Measurements from ENCODE around the gene LVRN. TPM values are rescaled to one million over a fixed set of nuclear protein-coding genes. Genes with fewer than 3 reads are reported as not detected.

The LVRN gene
- polyA plus RNA-seq, 3 donors, result not detected

DNA sequence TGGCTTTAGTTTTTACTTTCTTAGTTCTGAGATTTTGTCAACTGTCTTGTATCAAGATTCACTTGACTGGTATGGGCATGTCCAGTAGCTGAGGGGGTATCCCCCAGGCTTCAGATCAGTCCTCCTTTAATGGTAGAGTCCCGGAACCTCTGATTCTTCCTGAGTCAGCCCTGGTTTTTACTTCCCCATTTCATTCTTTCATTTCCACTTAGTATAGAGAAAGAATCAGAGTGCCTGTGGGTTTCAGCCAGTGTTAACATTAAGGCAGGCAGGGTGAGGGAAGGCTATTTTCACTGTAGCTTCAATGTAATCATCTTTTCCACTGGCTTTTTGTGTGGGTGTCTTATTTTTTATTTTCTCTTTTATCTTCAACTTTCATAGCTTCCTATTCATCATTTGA is 114.2 kb downstream of the LVRN start:
- H3K9me3 Mint-ChIP-seq, result peaks cover 0 to 4% (median 0%) of the 10 kb centered on the region in 7 donors
- DNase-seq, result peak; percentile 42 to 77 (median 67)
- Histone ChIP-seq H3K4me2 (replicated peaks; ENCODE audit: extremely low read depth, low read length, poor library complexity, severe bottlenecking) (peak overlapping the region; percentile 29), H3K9ac (ENCODE audit: insufficient read depth, low read length, poor library complexity, severe bottlenecking) (no peak overlapping the region), H3K27me3 (ENCODE audit: control insufficient read depth in 2 of 2, insufficient read depth in 2 of 2, low read length in 2 of 2) (no peaks in the 10 kb centered on the region), H3K36me3 (replicated peaks in 1 of 2; ENCODE audit: control insufficient read depth in 1 of 2, insufficient read depth in 2 of 2, low read length in 2 of 2) (no peaks in the 10 kb centered on the region), H3K27ac (ENCODE audit: low read depth in 1 of 2, low read length in 2 of 2) (peak overlapping the region in 1 of 2 donors; percentile 11), H3K4me1 (ENCODE audit: control insufficient read depth in 1 of 2, insufficient read depth in 2 of 2, low read length in 2 of 2) (peaks cover 14 to 15% of the 10 kb centered on the region in 2 donors), H3K9me3 (replicated peaks in 1 of 2; ENCODE audit: control insufficient read depth in 1 of 2, insufficient read depth in 1 of 2, low read length in 2 of 2) (no peaks in the 10 kb centered on the region), H2AFZ (ENCODE audit: insufficient read depth, low read depth, low read length, poor library complexity, severe bottlenecking) (peak overlapping the region; percentile 21), H3K79me2 (ENCODE audit: insufficient read depth, low read length) (no peaks in the 10 kb centered on the region), H3K4me3 (replicated peaks in 1 of 3; ENCODE audit: low read depth in 2 of 3, low read length in 3 of 3) (peak overlapping the region in 1 of 3 experiments; percentile 3), H4K20me1 (ENCODE audit: insufficient read depth, low read length) (no peaks in the 10 kb centered on the region)
- no peaks in the 10 kb centered on the region for H3K27me3 Mint-ChIP-seq (ENCODE audit: low read depth in 3 of 3)
- WGBS (ENCODE audit: insufficient coverage), result no CpG with 5 or more reads among the region's 1 CpG
- peaks cover 20% of the 10 kb centered on the region for H3K4me1 Mint-ChIP-seq
- peak overlapping the region; percentile 0 to 55 for H3K4me3 Mint-ChIP-seq
- TF ChIP-seq, protein P1, sequence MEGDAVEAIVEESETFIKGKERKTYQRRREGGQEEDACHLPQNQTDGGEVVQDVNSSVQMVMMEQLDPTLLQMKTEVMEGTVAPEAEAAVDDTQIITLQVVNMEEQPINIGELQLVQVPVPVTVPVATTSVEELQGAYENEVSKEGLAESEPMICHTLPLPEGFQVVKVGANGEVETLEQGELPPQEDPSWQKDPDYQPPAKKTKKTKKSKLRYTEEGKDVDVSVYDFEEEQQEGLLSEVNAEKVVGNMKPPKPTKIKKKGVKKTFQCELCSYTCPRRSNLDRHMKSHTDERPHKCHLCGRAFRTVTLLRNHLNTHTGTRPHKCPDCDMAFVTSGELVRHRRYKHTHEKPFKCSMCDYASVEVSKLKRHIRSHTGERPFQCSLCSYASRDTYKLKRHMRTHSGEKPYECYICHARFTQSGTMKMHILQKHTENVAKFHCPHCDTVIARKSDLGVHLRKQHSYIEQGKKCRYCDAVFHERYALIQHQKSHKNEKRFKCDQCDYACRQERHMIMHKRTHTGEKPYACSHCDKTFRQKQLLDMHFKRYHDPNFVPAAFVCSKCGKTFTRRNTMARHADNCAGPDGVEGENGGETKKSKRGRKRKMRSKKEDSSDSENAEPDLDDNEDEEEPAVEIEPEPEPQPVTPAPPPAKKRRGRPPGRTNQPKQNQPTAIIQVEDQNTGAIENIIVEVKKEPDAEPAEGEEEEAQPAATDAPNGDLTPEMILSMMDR (IDR thresholded peaks at IDR 0.05), result no peak
- peak overlapping the region in 6 of 7 donors; percentile 5 to 80 (median 33) for H3K27ac Mint-ChIP-seq
- peaks cover 0 to 2% of the 10 kb centered on the region in 2 donors for H3K36me3 Mint-ChIP-seq
- intact Hi-C loops (cut with micrococcal nuclease), result no loop called here

Other genes starting within 250 kb of the LVRN start
- gene CDO1, start 145.8 kb upstream of the LVRN start, polyA plus RNA-seq, result not detected
- gene ATG12, start 120.9 kb upstream of the LVRN start, polyA plus RNA-seq, result 100 to 1,000 TPM in 2 of 3 donors, 10 to 100 TPM in 1; 44.3 to 143 (median 101) TPM
- gene AP3S1, start 120.5 kb upstream of the LVRN start, polyA plus RNA-seq, result 10 to 100 TPM; 30.2 to 86.1 (median 84.8) TPM
- under 1 TPM in 1 of 3 donors, not detected in 2; 0.11 TPM for gene ARL14EPL, start 70.0 kb downstream of the LVRN start, polyA plus RNA-seq
- gene COMMD10, start 122.5 kb downstream of the LVRN start, polyA plus RNA-seq, result 10 to 100 TPM; 16.9 to 86.1 (median 61.2) TPM